Activated T-cell treated with anti-CD3 and anti-CD28 coated beads, Interleukin-2, amount 50 U/mL, for 1 hour (primary cell): ENCODE measurements around the gene SLC47A2.
"Not testable (repeated sequence)": the region's sequence is repeated elsewhere in the genome, so short reads cannot be mapped to it uniquely, and the experiment has no call there.

ENCODE experiments used
- DNase-seq: peaks from one replicate; pipeline ENCODE4 v3.0.0-alpha.2; 2020

Gene SLC47A2

DNA sequence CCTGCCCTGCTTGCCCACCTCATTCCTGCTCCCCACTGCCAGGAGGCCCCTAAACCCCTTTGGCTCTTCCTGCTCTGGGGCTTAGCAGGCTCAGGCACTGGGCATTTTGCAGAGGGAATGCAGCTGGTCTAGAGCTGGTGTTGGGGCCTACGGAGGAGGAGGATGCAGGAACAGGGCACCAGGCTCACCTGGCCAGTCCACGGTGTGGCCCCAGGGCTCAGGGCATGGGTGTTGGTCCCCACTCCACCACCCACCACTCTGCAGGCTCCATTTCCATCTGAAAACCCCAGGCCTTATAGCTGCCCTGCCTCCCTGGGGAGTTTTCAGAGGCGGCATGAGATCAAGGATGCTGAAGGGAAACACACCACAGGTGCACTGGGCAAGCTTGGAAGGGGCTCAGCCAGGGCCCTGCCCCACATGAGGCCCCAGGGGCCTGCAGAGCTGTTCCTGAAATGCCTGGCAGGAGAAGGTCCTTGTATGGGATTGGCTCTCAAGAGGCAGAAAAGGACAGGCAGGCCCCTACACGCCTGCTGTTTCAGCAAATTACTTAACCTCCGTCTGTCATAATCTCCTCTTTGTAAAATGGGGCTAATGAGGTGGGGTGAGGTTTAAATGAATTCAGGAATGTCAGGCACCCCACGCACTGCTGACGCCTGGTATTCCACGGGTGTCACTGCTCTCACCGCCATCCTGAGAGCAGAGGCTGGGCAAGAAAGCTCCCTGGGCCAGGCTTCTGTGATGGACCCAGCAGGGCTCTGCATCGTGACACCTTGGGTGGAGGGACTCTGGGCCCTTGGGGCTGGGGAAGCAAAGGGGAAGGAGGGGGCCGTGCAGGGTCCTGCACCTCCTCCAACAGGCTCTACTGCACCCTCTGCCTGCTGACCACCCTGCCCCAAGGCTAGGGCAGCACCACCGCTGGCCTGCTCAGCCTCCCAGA is 9.3 kb downstream of the SLC47A2 start:
- DNase-seq: no peak

DNA sequence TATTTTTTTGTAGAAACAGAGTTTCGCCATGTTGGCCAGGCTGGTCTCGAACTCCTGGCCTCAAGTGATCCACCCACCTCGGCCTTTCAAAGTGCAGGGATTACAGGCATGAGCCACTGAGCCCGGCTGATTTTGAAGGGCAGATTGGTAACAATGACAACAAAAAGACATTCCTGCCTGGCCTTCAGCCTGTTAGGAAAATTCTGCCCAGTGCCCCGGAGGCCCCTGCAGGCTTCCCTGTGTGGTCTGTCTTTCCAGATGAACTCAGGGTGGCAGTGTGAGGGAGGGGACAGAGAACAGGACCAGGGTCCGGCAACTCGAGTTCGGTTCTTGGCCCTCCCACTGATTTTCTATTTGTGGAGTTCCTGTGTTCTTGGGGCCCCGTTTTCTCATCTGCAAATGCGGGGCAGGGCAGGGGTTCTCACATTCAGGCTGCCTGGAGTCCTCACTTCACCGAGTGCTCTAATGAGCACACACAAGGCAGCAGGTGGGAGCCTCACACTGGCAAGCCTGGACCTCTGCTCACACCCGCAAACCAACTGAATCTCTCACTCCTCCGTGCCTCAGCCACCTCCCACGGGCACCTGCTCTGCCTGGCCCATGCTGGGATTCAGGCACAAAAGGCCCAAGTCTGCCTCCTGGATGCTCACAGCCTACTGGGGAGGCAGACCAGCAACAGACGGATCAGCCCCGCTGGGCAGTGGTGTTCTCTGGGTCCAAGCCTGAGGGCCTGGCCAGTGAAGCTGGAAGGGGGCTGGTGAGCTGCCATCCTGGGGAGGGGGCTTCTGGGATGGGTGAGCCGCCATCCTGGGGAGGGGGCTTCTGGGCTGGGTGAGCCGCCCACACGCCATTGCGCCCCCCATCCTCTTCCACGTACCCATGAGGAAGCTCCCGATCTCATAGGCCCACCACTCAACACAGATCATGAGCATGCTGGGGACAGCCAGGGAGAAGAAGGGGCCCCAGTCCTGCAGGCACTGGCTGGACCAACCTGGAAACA is 10.3 kb downstream of the SLC47A2 start:
- DNase-seq: no peak

DNA sequence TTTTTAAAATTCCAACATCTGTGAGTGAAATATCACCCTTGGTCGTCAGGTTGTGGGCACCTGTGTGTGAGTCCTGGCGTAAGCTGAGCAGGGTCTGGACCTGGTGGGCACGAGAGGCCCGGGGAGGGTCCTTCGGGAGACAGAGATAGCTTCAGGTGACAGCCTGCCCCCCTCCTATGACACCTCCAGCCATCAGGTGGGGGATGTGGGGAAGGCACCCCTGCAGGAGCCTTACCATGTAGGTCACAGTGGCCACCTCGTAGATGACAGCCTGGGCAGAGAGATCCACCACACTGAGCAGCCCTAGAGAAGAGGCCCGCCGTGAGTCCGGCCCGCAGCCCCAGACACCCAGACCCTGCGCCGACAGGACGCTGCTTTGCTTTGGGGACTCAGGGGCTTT is 11.2 kb downstream of the SLC47A2 start:
- DNase-seq: no peak

- DNase-seq: no peak
Measured at GRCh38 chr17:19703828-19704613, 12.4 kb downstream of the SLC47A2 start.

DNA sequence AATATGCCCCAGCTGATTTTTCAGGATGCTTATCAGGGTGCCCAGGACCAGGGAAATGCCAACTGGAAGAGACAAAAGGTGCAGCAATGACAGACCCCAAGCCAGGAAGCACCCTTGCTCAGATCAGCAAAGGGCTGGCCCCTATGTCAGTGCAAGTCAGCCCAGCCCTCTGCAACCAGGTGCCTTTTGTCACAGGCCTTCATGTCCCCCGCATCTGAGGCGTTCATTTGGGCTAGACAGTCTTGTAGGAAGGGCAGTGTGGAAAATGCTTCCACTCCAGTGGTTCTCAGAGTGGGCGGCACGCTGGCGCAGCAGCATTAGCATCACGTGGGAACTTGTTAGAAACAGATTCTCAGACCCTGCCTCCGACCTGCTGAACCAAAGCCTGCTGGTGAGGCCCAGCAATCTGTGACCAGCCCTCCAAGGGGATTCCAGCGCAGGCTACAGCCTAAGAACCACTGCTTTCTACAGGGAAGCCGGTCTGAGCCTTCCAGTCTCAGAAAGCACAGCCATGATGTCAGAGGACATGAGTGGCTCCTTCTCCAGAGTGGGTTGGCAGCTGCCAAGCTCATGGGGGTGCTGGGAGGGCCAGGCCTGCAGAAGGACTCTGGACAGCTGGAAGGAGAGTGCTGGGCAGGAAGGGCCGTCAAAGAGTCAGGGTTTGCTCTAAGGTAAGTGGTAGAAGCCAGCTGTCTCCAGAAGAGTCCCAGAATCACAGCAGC is 13.1 kb downstream of the SLC47A2 start:
- DNase-seq: no peak

GRCh38 chr17:19702217-19702641 is 14.2 kb downstream of the SLC47A2 start:
- DNase-seq: no peak

GRCh38 chr17:19686400-19687090 is 29.8 kb downstream of the SLC47A2 start:
- no peak for DNase-seq

DNA sequence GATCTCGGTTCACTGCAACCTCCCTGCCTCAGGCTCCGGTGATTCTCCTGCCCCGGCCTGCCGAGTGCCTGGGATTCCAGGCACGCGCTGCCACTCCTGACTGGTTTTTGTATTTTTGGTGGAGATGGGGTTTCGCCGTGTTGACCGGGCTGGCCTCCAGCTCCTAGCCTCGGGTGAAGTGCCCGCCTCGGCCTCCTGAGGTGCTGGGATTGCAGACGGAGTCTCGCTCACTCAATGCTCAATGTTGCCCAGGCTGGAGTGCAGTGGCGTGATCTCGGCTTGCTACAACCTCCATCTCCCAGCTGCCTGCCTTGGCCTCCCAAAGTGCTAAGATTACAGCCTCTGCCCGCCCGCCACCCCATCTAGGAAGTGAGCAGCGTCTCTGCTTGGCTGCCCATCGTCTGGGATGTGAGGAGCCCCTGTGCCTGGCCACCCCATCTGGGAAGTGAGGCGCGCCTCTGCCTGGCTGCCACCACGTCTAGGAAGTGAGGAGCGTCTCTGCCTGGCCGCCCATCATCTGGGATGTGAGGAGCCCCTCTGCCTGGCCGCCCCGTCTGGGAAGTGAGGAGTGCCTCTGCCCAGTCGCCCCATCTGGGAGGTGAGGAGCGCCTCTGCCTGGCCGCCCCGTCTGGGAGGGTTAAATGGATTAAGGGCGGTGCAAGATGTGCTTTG is 31.3 kb downstream of the SLC47A2 start:
- not testable (repeated sequence) for DNase-seq

GRCh38 chr17:19683117-19683516 is 33.3 kb downstream of the SLC47A2 start:
- DNase-seq: no peak

- DNase-seq: no peak
Measured at GRCh38 chr17:19678581-19679453, 37.6 kb downstream of the SLC47A2 start.

DNA sequence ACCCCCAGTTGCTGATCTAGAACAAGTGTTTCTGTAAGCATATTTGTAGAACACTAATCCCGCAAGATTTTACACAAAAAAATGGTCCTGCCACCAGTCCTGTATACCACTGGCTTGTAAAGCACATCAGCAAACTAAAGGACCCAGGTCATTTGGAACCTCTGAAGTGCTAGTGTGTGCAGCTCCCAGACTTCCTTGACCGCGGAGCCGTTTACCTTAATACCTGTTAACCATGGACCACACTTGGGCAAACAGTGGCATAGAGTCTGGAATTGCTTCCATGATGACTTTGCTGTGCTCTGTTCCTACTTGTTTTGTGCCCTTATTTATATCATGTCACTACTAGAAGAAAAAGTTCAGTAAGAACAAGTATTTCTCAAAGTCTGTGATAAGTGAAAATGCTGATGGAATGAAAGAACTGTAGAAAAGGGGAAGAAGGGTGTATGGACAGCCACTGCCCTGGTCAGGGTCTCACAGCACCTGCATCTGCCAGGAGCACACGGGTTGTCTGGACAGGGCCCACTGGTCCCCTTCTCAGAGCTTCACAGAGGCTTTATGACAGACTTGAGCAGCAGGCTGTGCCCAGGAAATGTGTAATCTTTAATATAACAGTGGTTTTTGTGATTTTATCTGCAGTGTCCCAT is 38.5 kb downstream of the SLC47A2 start:
- DNase-seq: no peak

- no peak for DNase-seq
Measured at GRCh38 chr17:19676896-19677295, 39.5 kb downstream of the SLC47A2 start.

- no peak for DNase-seq
Measured at GRCh38 chr17:19673623-19674022, 42.8 kb downstream of the SLC47A2 start.

DNA sequence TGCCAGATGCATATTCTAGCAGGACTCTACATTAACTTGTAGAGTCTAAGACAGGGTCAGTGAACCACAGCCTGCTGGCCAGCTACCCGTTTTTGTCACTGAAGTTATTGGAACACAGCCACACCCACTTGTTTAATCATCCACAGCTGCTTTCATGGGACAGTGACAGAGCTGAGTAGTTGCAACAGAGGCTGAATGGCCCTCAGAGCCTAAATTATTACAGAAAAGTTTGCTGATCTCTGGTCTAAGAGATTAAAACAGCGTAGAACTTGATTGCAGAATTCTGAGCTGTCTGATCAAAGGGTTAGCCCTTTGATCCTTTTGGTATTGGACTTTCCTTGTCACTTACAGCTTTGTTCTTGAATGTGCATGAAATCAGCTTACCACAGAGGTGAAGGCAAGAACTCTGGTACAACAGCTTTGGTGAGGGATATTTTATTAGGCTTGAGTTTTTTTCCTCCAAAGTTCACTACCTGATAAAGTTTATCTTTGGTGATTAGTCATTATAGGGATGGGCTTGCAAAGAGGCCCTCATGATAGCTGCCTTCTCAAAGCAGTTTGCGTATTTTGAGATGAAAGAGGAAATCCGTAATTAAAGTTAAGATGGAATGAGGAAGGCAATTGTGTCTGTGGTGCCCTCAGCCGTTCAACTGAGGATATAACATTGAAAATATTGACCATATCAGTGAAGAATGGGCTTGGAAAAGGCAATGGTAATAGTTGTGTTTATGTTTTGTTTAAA is 44.2 kb downstream of the SLC47A2 start:
- no peak for DNase-seq

GRCh38 chr17:19671433-19671832 is 45.0 kb downstream of the SLC47A2 start:
- no peak for DNase-seq

DNA sequence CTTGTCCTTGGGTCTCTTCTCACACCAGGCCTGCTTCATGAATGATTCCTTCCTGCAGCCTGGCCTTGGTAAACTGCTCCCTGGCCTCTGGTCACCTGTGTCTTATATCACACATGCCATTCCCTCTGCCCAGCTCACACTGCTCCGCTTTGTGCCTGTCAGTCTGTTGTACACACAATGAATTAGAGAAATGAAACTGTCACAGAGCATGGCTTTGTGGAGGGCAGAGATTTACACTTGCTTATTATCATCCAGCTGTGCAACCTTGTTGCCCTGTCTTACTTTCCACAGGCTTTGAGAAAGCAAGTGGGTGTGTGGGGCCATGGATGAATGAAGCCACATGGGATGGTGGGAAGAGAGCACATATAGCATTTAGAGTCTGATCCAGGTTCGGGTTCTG is 45.5 kb downstream of the SLC47A2 start:
- no peak for DNase-seq

DNA sequence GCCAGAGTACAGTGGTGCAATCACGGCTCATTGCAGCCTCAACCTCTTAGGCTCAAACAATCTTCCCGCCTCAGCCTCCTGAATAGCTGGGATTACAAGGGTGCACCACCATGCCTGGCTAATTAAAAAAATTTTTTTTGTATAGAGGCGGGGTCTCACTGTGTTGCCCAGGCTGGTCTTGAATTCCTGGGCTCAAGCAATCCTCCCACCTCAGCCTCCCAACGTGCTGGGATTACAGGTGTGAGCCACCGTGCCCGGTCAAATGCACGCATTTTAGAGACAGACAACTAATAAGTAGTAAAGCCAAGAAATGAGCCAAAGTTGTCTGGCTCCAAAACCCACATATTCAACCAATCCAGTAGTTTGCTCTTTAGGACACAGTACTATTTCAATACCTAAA is 46.7 kb downstream of the SLC47A2 start:
- not testable (repeated sequence) for DNase-seq

DNA sequence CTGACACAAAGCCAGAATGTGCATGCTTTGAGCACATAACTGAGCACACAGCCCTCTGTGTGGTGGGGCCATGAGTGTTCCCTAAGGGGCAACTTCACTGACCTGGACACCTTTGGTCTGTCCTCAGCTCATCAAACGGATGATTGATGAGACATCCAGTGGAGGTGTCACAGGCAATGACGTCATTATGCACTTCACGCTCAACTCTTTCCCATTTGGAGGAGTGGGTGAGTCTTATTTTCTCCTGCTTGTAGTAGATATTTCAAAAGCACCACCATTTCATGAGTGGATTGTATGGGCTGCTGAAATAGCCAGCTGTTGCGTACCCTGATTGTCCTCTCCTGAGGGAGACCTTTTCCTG is 51.6 kb downstream of the SLC47A2 start:
- no peak for DNase-seq
